SK-N-SH (cell line): ENCODE results near the gene ERCC6L. TPM values are rescaled to one million over a fixed set of nuclear protein-coding genes. Genes with fewer than 3 reads are reported as not detected.
A peak's percentile ranks its signal among the peaks of the same experiment; 100 is the strongest.

Experiments
- CTCF ChIA-PET: fragments of 300-600, 350-600 bp; formaldehyde crosslinking; extraction: SDS; loops from one replicate; lab custom pipeline; 2021; lab: Yijun Ruan, JAX
- POLR2A ChIA-PET: fragments of 350-600 bp; sonication (Branson Sonifier 250); formaldehyde crosslinking; extraction: SDS; loops from one replicate; lab custom pipeline; 2020; ENCODE audit warnings: antibody characterized with exemption, inconsistent platforms; lab: Yijun Ruan, JAX
- DNase-seq: peaks from one replicate; pipeline ENCODE4 v3.0.0; 2012
- H2AFZ ChIP-seq: fragments of 200-600 bp; sonication (generic); 2 replicates; pipeline ENCODE4 v1.8.1; 2016; ENCODE audit warnings: antibody characterized with exemption, mild to moderate bottlenecking, low read depth
- H3F3A ChIP-seq: fragments of 200-600 bp; sonication (generic); replicated peaks from 2 replicates; pipeline ENCODE3; 2016; ENCODE audit warnings: antibody characterized with exemption, mild to moderate bottlenecking; ENCODE audit not compliant: insufficient read depth
- H3K27ac ChIP-seq, 2 experiments: fragments of 200-500 bp in 1 of 2; fragments of 200-600 bp in 1 of 2; sonication (Bioruptor generic) in 1 of 2; sonication (generic), shearing (Covaris generic) in 1 of 2; 2 replicates each; pipeline versions ENCODE4 v1.5.1 to v1.6.1; 2014 to 2016; ENCODE audit warnings: low read depth in 2 of 2, inconsistent platforms in 1 of 2, low read length in 1 of 2, mild to moderate bottlenecking in 1 of 2, mixed read lengths in 1 of 2
- H3K27me3 ChIP-seq: fragments of 200-600 bp; sonication (generic), shearing (Covaris generic); 2 replicates; pipeline ENCODE4 v1.6.1; 2016; ENCODE audit warnings: mixed run types; ENCODE audit not compliant: insufficient read depth
- H3K36me3 ChIP-seq, 2 experiments: fragments of 200-500 bp in 1 of 2; fragments of 200-600 bp in 1 of 2; sonication (Bioruptor generic) in 1 of 2; sonication (generic) in 1 of 2; replicated peaks in 1 of 2; 2 replicates each; pipeline versions ENCODE3 to v1.5.1; 2014 to 2016; ENCODE audit warnings: low read length in 1 of 2, mild to moderate bottlenecking in 1 of 2; ENCODE audit not compliant: insufficient read depth in 2 of 2, control insufficient read depth in 1 of 2
- H3K4me1 ChIP-seq, 2 experiments: fragments of 200-500 bp in 1 of 2; fragments of 200-600 bp in 1 of 2; sonication (Bioruptor generic) in 1 of 2; sonication (generic), shearing (Covaris generic) in 1 of 2; 2 replicates each; pipeline versions ENCODE4 v1.5.1 to v1.6.1; 2014 to 2016; ENCODE audit warnings: low read depth in 1 of 2, low read length in 1 of 2, mixed run types in 1 of 2; ENCODE audit not compliant: insufficient read depth in 2 of 2, control insufficient read depth in 1 of 2
- H3K4me2 ChIP-seq: fragments of 200-600 bp; sonication (generic), shearing (Covaris generic); 2 replicates; pipeline ENCODE4 v1.6.1; 2017; ENCODE audit warnings: mixed run types
- H3K4me3 ChIP-seq, 2 experiments: fragments of 200-500 bp in 1 of 2; fragments of 200-600 bp in 1 of 2; sonication (Bioruptor generic) in 1 of 2; sonication (generic), shearing (Covaris generic) in 1 of 2; 2 replicates each; pipeline versions ENCODE4 v1.5.1 to v1.8.1; 2014 to 2016; ENCODE audit warnings: low read depth in 2 of 2, inconsistent platforms in 1 of 2, low read length in 1 of 2, mild to moderate bottlenecking in 1 of 2, mixed read lengths in 1 of 2, moderate library complexity in 1 of 2
- H3K79me2 ChIP-seq: fragments of 200-600 bp; sonication (generic); 2 replicates; pipeline ENCODE4 v1.8.1; 2017; ENCODE audit warnings: mild to moderate bottlenecking; ENCODE audit not compliant: insufficient read depth
- H3K9ac ChIP-seq: fragments of 200-600 bp; sonication (generic); 2 replicates; pipeline ENCODE4 v1.6.1; 2017; ENCODE audit warnings: mixed run types
- H3K9me2 ChIP-seq: fragments of 200-600 bp; sonication (generic); 2 replicates; pipeline ENCODE4 v1.6.1; 2017; ENCODE audit warnings: mixed run types
- H3K9me3 ChIP-seq: fragments of 200-600 bp; sonication (generic); 2 replicates; pipeline ENCODE4 v1.6.1; 2017; ENCODE audit warnings: mixed run types, mild to moderate bottlenecking, moderate library complexity
- H4K20me1 ChIP-seq: fragments of 200-600 bp; sonication (generic); 2 replicates; pipeline ENCODE4 v1.6.1; 2017; ENCODE audit warnings: mild to moderate bottlenecking, mixed run types; ENCODE audit not compliant: insufficient read depth
- CHD2 ChIP-seq: fragments of 150-350 bp; IDR thresholded peaks from 2 replicates; pipeline ENCODE4 v1.6.1; 2018; ENCODE audit warnings: low read length; ENCODE audit not compliant: partially characterized antibody
- FOXJ3 ChIP-seq: sonication (generic); formaldehyde crosslinking; IDR thresholded peaks from 2 replicates; pipeline ENCODE4 v1.5.1; 2020; ENCODE audit warnings: mild to moderate bottlenecking, missing genetic modification reagents
- GABPA ChIP-seq: IDR thresholded peaks from 2 replicates; pipeline ENCODE4 v1.4.0; 2012; ENCODE audit warnings: low read depth, mild to moderate bottlenecking
- MEF2A ChIP-seq: IDR thresholded peaks from 2 replicates; pipeline ENCODE4 v1.4.0; 2012; ENCODE audit warnings: low read depth, borderline replicate concordance
- NFIC ChIP-seq: IDR thresholded peaks from 2 replicates; pipeline ENCODE4 v1.4.0; 2012; ENCODE audit warnings: borderline replicate concordance
- POLR2AphosphoS5 ChIP-seq: IDR thresholded peaks from 2 replicates; pipeline ENCODE4 v1.6.1; 2012; ENCODE audit warnings: low read depth, low read length
- RAD21 ChIP-seq: IDR thresholded peaks from 2 replicates; pipeline ENCODE4 v1.6.1; 2012; ENCODE audit warnings: mild to moderate bottlenecking, low read length
- RCOR1 ChIP-seq: fragments of 150-350 bp; IDR thresholded peaks from 2 replicates; pipeline ENCODE4 v1.6.1; 2017; ENCODE audit warnings: antibody characterized with exemption, low read length
- RXRA ChIP-seq: IDR thresholded peaks from 2 replicates; pipeline ENCODE4 v1.4.0; 2012; ENCODE audit warnings: low read depth, mild to moderate bottlenecking, borderline replicate concordance
- TAF1 ChIP-seq: IDR thresholded peaks from 2 replicates; pipeline ENCODE4 v1.6.1; 2012; ENCODE audit warnings: low read depth, mild to moderate bottlenecking, low read length, moderate library complexity, borderline replicate concordance
- TCF12 ChIP-seq: IDR thresholded peaks from 2 replicates; pipeline ENCODE4 v1.4.0; 2012
- TEAD4 ChIP-seq: IDR thresholded peaks from 2 replicates; pipeline ENCODE4 v1.4.0; 2012; ENCODE audit warnings: mild to moderate bottlenecking, borderline replicate concordance; ENCODE audit not compliant: insufficient read depth
- YY1 ChIP-seq: IDR thresholded peaks from 2 replicates; pipeline ENCODE4 v1.4.0; 2012; ENCODE audit warnings: low read depth, mild to moderate bottlenecking
- WGBS: methylation state at CpG from one replicate; pipeline ENCODE4 v1.1.6; 2017; ENCODE audit warnings: low lambda C conversion rate; 5-methylcytosine and 5-hydroxymethylcytosine counted together
- polyA plus RNA-seq, 3 experiments: library from polyadenylated mRNA; depleted of rRNA; stranded (reverse); fragments of >200 nt; gene quantifications; 2 replicates each; pipeline ENCODE4 v1.2.3, GENCODE V29; 2012
- TF ChIP-seq, protein P1 (sequence below): fragments of 200-600 bp; sonication (generic); IDR thresholded peaks from 2 replicates; pipeline ENCODE4 v1.6.1; 2017; ENCODE audit warnings: antibody characterized with exemption, mild to moderate bottlenecking, moderate library complexity
- TF ChIP-seq, protein P2 (sequence below): IDR thresholded peaks from 2 replicates; pipeline ENCODE4 v1.6.1; 2012; ENCODE audit warnings: mild to moderate bottlenecking, low read depth, low read length, moderate library complexity
- TF ChIP-seq, protein P3 (sequence below): IDR thresholded peaks from 2 replicates; pipeline ENCODE4; 2012
- TF ChIP-seq, protein P4 (sequence below): IDR thresholded peaks from 2 replicates; pipeline ENCODE4 v1.4.0; 2012; ENCODE audit warnings: low read depth, borderline replicate concordance

ERCC6L gene
- polyA plus RNA-seq, 1 of the 3 experiments (the other 2 are of a cell fraction): 1.5 TPM

DNA sequence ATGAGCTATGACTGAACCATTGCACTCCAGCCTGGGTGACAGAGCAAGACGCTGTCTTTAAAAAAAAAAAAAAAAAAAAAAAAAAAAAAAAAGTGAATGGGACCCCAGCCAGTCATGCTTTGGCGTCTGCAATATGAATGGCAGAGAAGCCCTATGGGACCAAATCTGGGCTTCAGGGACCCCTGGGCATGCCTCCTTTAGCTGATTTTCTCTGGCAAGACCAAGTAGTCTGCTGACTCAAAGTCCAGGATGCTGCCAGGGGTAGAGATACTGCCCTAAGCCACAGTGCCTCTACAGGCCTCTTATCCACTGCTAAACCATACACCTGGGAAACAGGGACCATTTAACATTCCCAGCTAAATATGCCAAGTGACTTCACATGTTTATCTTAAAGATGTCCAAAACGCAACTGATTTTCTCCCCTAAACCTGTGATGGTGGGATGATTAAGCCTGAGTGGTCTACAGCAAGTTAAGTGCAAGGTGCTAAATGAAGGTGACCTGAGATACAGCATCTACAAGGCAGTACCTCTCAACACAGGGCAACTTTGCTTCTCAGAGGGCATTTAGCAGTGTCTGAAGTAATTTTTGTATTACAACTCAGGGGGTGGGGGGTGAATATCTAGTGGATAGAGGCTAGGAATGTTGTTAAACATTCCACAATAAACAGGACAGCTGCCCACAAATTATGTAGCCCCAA is 32.4 kb upstream of the ERCC6L start:
- DNase-seq: no peak
- Histone ChIP-seq H2AFZ (no peak overlapping the region), H3K4me3 (no peak overlapping the region), H3K27ac (peak overlapping the region in 1 of 2 experiments; percentile 75; a peak in 1 of 4 replicates), H3K9me3 (no peaks in the 10 kb centered on the region), H3K4me1 (peaks cover 30 to 56% of the 10 kb centered on the region in 2 experiments), H3K4me2 (no peak overlapping the region), H3K9ac (no peak overlapping the region), H3K9me2 (no peaks in the 10 kb centered on the region), H3K79me2 (peaks cover 45% of the 10 kb centered on the region), H3K36me3 (peaks cover 68 to 77% of the 10 kb centered on the region in 2 experiments), H3F3A (peaks cover 83% of the 10 kb centered on the region), H3K27me3 (no peaks in the 10 kb centered on the region), H4K20me1 (peaks cover 73% of the 10 kb centered on the region)
- TF ChIP-seq POLR2AphosphoS5 (peak; percentile 57), GABPA (no peak)
- TF ChIP-seq, protein P1, sequence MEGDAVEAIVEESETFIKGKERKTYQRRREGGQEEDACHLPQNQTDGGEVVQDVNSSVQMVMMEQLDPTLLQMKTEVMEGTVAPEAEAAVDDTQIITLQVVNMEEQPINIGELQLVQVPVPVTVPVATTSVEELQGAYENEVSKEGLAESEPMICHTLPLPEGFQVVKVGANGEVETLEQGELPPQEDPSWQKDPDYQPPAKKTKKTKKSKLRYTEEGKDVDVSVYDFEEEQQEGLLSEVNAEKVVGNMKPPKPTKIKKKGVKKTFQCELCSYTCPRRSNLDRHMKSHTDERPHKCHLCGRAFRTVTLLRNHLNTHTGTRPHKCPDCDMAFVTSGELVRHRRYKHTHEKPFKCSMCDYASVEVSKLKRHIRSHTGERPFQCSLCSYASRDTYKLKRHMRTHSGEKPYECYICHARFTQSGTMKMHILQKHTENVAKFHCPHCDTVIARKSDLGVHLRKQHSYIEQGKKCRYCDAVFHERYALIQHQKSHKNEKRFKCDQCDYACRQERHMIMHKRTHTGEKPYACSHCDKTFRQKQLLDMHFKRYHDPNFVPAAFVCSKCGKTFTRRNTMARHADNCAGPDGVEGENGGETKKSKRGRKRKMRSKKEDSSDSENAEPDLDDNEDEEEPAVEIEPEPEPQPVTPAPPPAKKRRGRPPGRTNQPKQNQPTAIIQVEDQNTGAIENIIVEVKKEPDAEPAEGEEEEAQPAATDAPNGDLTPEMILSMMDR: peak; percentile 15; the same call in 1 of the 2 replicates
- CTCF ChIA-PET: interaction anchor here (1.0 kb wide), 1 partner anchor 385 kb away, joined by 3 read pairs; no protein-coding TSS in a partner anchor
- WGBS: 69% methylated on average over 3 of the region's 3 CpGs
- POLR2A ChIA-PET: no interaction called here

DNA sequence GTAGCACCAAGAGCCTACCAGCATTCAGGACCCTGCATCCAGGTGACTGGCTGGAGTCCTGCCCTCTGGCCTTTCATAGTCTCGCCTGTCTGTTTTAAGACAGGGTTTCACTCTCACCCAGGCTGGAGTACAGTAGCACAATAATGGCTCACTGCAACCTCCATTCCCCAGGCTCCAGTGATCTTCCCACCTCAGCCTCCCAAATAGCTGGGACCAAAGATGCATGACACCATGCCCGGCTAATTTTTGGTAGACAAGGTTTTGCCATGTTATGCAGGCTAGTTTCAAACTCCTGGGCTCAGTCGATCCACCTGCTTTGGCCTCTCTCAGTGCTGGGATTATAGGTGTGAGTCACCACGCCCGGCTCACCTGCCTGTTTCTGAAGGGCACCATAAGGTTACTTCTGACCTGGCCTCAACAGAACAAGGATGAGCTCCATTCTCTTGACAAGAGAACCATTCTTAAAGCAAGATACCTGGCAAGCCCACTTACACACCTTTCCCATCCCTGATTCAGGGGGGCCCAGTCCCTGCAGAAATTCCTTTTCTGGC is 31.6 kb upstream of the ERCC6L start:
- Histone ChIP-seq H3K27ac (peak overlapping the region in 1 of 2 experiments; percentile 88; a peak in 2 of 4 replicates), H3K36me3 (peaks cover 59 to 68% of the 10 kb centered on the region in 2 experiments), H3K4me1 (peaks cover 23 to 51% of the 10 kb centered on the region in 2 experiments), H2AFZ (no peak overlapping the region), H3K27me3 (no peaks in the 10 kb centered on the region), H4K20me1 (peaks cover 64% of the 10 kb centered on the region), H3K9me2 (no peaks in the 10 kb centered on the region), H3K9me3 (no peaks in the 10 kb centered on the region), H3K9ac (no peak overlapping the region), H3F3A (peaks cover 80% of the 10 kb centered on the region), H3K79me2 (peaks cover 36% of the 10 kb centered on the region), H3K4me2 (peak overlapping the region; percentile 33; the same call in 1 of the 2 replicates), H3K4me3 (no peak overlapping the region)
- CTCF ChIA-PET: no interaction called here
- POLR2A ChIA-PET: no interaction called here
- WGBS: 88% methylated on average over 5 of the region's 5 CpGs
- DNase-seq: no peak
- TF ChIP-seq CHD2: no peak
- no peak for TF ChIP-seq MEF2A
- no peak for TF ChIP-seq YY1
- TF ChIP-seq NFIC: no peak
- TF ChIP-seq RXRA: no peak
- TF ChIP-seq, protein P2, sequence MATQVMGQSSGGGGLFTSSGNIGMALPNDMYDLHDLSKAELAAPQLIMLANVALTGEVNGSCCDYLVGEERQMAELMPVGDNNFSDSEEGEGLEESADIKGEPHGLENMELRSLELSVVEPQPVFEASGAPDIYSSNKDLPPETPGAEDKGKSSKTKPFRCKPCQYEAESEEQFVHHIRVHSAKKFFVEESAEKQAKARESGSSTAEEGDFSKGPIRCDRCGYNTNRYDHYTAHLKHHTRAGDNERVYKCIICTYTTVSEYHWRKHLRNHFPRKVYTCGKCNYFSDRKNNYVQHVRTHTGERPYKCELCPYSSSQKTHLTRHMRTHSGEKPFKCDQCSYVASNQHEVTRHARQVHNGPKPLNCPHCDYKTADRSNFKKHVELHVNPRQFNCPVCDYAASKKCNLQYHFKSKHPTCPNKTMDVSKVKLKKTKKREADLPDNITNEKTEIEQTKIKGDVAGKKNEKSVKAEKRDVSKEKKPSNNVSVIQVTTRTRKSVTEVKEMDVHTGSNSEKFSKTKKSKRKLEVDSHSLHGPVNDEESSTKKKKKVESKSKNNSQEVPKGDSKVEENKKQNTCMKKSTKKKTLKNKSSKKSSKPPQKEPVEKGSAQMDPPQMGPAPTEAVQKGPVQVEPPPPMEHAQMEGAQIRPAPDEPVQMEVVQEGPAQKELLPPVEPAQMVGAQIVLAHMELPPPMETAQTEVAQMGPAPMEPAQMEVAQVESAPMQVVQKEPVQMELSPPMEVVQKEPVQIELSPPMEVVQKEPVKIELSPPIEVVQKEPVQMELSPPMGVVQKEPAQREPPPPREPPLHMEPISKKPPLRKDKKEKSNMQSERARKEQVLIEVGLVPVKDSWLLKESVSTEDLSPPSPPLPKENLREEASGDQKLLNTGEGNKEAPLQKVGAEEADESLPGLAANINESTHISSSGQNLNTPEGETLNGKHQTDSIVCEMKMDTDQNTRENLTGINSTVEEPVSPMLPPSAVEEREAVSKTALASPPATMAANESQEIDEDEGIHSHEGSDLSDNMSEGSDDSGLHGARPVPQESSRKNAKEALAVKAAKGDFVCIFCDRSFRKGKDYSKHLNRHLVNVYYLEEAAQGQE: no peak
- TF ChIP-seq RAD21: no peak
- no peak for TF ChIP-seq FOXJ3 (CRISPR knock-in tag)
- TF ChIP-seq, protein P1: no peak
- TF ChIP-seq, protein P3, sequence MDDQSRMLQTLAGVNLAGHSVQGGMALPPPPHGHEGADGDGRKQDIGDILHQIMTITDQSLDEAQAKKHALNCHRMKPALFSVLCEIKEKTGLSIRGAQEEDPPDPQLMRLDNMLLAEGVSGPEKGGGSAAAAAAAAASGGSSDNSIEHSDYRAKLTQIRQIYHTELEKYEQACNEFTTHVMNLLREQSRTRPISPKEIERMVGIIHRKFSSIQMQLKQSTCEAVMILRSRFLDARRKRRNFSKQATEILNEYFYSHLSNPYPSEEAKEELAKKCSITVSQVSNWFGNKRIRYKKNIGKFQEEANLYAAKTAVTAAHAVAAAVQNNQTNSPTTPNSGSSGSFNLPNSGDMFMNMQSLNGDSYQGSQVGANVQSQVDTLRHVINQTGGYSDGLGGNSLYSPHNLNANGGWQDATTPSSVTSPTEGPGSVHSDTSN: no peak
- TF ChIP-seq TAF1: no peak
- no peak for TF ChIP-seq TEAD4
- TF ChIP-seq RCOR1: no peak
- TF ChIP-seq, protein P4, sequence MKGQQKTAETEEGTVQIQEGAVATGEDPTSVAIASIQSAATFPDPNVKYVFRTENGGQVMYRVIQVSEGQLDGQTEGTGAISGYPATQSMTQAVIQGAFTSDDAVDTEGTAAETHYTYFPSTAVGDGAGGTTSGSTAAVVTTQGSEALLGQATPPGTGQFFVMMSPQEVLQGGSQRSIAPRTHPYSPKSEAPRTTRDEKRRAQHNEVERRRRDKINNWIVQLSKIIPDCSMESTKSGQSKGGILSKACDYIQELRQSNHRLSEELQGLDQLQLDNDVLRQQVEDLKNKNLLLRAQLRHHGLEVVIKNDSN: no peak
- no peak for TF ChIP-seq TCF12
